Neural progenitor cell (in vitro differentiated cells): Measurements from ENCODE around the gene SPATA16.

Experiments
- CTCF ChIP-seq: fragments of 200-600 bp; sonication (generic); IDR thresholded peaks from 2 replicates; pipeline ENCODE4 v1.5.1; 2017; ENCODE audit warnings: antibody characterized with exemption, mild to moderate bottlenecking
- EZH2 ChIP-seq: fragments of 200-600 bp; sonication (generic); IDR thresholded peaks from 2 replicates; pipeline ENCODE4 v1.6.1; 2017; ENCODE audit warnings: antibody characterized with exemption, mild to moderate bottlenecking, moderate library complexity
- EZH2phosphoT487 ChIP-seq: fragments of 200-600 bp; sonication (generic); IDR thresholded peaks from 2 replicates; pipeline ENCODE4 v1.6.1; 2017; ENCODE audit warnings: antibody characterized with exemption

- TF ChIP-seq CTCF, result no peak
- TF ChIP-seq EZH2, result no peak
- TF ChIP-seq EZH2phosphoT487, result no peak
Observed at GRCh38 chr3:172846103-172846561, 294.9 kb downstream of the SPATA16 start.
